B cell (primary cell): ENCODE measurements around the gene CD93. TPM values are rescaled to one million over a fixed set of nuclear protein-coding genes. Genes with fewer than 3 reads are reported as not detected.

Experiments used
- ATAC-seq: fragments of 200-7000 bp; cut with Tn5 transposase; one replicate; pipeline ENCODE4 v1.10.0; 2021; ENCODE audit warnings: low read depth, mild to moderate bottlenecking, moderate number of reproducible peaks, moderate library complexity
- CTCF ChIA-PET: fragments of 350-600 bp; sonication (Branson Sonifier 250); formaldehyde crosslinking; loops from one replicate; lab custom pipeline; 2021; ENCODE audit warnings: antibody characterized with exemption, inconsistent platforms; lab: Charles Lee
- POLR2A ChIA-PET: fragments of 350-600 bp; sonication (Branson Sonifier 250); formaldehyde crosslinking; loops from one replicate; lab custom pipeline; 2021; ENCODE audit warnings: antibody characterized with exemption; lab: Charles Lee
- DNase-seq: peaks from one replicate; pipeline ENCODE4 v3.0.0; 2013
- H2AFZ ChIP-seq: 2 replicates; pipeline ENCODE4 v1.6.1; 2012; ENCODE audit warnings: mild to moderate bottlenecking, low read depth, low read length; ENCODE audit not compliant: insufficient read depth, poor library complexity, severe bottlenecking
- H3K27ac ChIP-seq, 2 donors: 1 replicate in 1 of 2; 2 replicates in 1 of 2; pipeline ENCODE4 v1.5.1; 2012 to 2013; ENCODE audit warnings: low read length in 2 of 2, mild to moderate bottlenecking in 2 of 2, moderate library complexity in 1 of 2
- H3K27me3 ChIP-seq, 4 experiments: fragments of 200-600 bp in 1 of 4; sonication (generic) in 1 of 4; replicated peaks in 1 of 4; 1 replicate in 2 of 4; 2 replicates in 2 of 4; pipeline versions ENCODE4 v1.6.1 to v1.7.0; 2013 to 2016; ENCODE audit warnings: low read length in 3 of 4, mild to moderate bottlenecking in 2 of 4, mixed read lengths in 1 of 4, moderate library complexity in 1 of 4; ENCODE audit not compliant: insufficient read depth in 4 of 4, control insufficient read depth in 3 of 4; ENCODE audit errors: control extremely low read depth in 1 of 4
- H3K36me3 ChIP-seq, 2 experiments: replicated peaks in 1 of 2; 1 replicate in 1 of 2; 2 replicates in 1 of 2; pipeline versions ENCODE4 v1.6.1 to v1.7.1; 2013; ENCODE audit warnings: low read length in 1 of 2; ENCODE audit not compliant: insufficient read depth in 2 of 2, control insufficient read depth in 1 of 2; ENCODE audit errors: control extremely low read depth in 1 of 2, extremely low read depth in 1 of 2
- H3K4me1 ChIP-seq, 2 donors: fragments of 200-600 bp in 1 of 2; sonication (generic) in 1 of 2; 1 replicate in 1 of 2; 2 replicates in 1 of 2; pipeline versions ENCODE4 v1.5.1 to v1.6.1; 2013 to 2017; ENCODE audit warnings: low read length in 2 of 2; ENCODE audit not compliant: control insufficient read depth in 2 of 2, insufficient read depth in 2 of 2
- H3K4me2 ChIP-seq: replicated peaks from 2 replicates; pipeline ENCODE3; 2012; ENCODE audit warnings: mild to moderate bottlenecking, low read depth, low read length; ENCODE audit not compliant: poor library complexity, severe bottlenecking
- H3K4me3 ChIP-seq, 5 experiments: fragments of 200-600 bp in 1 of 5; sonication (generic) in 1 of 5; 1 replicate in 3 of 5; 2 replicates in 2 of 5; pipeline versions ENCODE4 v1.5.1 to v1.7.0; 2011 to 2016; ENCODE audit warnings: low read length in 4 of 5, mild to moderate bottlenecking in 4 of 5, low read depth in 2 of 5, control low read depth in 1 of 5, moderate library complexity in 1 of 5; ENCODE audit not compliant: insufficient read depth in 1 of 5; ENCODE audit errors: control extremely low read depth in 1 of 5, extremely low read depth in 1 of 5
- H3K79me2 ChIP-seq: fragments of 200-600 bp; sonication (generic); one replicate; pipeline ENCODE4 v1.6.0; 2016; ENCODE audit warnings: low read length; ENCODE audit not compliant: control insufficient read depth, insufficient read depth
- H3K9ac ChIP-seq: fragments of 200-600 bp; sonication (generic); 2 replicates; pipeline ENCODE4 v1.6.1; 2017; ENCODE audit warnings: mild to moderate bottlenecking, low read length, moderate library complexity
- H3K9me3 ChIP-seq, 3 donors: one replicate each; pipeline versions ENCODE4 v1.6.1 to v1.7.1; 2013; ENCODE audit warnings: low read length in 2 of 3; ENCODE audit not compliant: control insufficient read depth in 2 of 3, insufficient read depth in 1 of 3; ENCODE audit errors: control extremely low read depth in 1 of 3
- H4K20me1 ChIP-seq: 2 replicates; pipeline ENCODE4 v1.6.0; 2012; ENCODE audit warnings: mild to moderate bottlenecking, low read length; ENCODE audit not compliant: insufficient read depth, control insufficient read depth, poor library complexity, severe bottlenecking
- H3K27ac Mint-ChIP-seq: one replicate; pipeline ENCODE4 v1.8.0; 2021; ENCODE audit warnings: mixed read lengths
- H3K27me3 Mint-ChIP-seq: one replicate; pipeline ENCODE4 v1.8.0; 2021; ENCODE audit warnings: mixed read lengths
- H3K4me1 Mint-ChIP-seq: one replicate; pipeline ENCODE4 v1.8.0; 2021; ENCODE audit warnings: mixed read lengths
- H3K4me3 Mint-ChIP-seq: one replicate; pipeline ENCODE4 v1.8.0; 2021; ENCODE audit warnings: mixed read lengths
- H3K9me3 Mint-ChIP-seq: one replicate; pipeline ENCODE4 v1.8.0; 2022; ENCODE audit warnings: mixed read lengths; ENCODE audit not compliant: insufficient read depth
- EZH2 ChIP-seq: IDR thresholded peaks from 2 replicates; pipeline ENCODE4 v1.6.1; 2012; ENCODE audit warnings: borderline replicate concordance, low read depth, mild to moderate bottlenecking, moderate library complexity, low read length; ENCODE audit not compliant: insufficient read depth, poor library complexity, severe bottlenecking
- WGBS: methylation state at CpG from one replicate; pipeline ENCODE4 v1.1.5; 2013; ENCODE audit warnings: missing lambda C conversion rate; ENCODE audit not compliant: insufficient coverage; 5-methylcytosine and 5-hydroxymethylcytosine counted together
- intact Hi-C: fragments of 100-400 bp; cut with micrococcal nuclease; formaldehyde crosslinking; loops from one replicate; pipeline ENCODE4 v1.10.0; 2022
- polyA plus RNA-seq: library from polyadenylated mRNA; depleted of rRNA; stranded (reverse); fragments of >200 nt; gene quantifications from 2 replicates; pipeline ENCODE4 v1.2.3, GENCODE V29; 2012
- total RNA-seq, 2 donors: library from RNA; stranded (reverse); fragments of 120-200 nt in 1 of 2; gene quantifications; 1 replicate in 1 of 2; 2 replicates in 1 of 2; pipeline versions ENCODE4 v1.2.3 to v1.2.4, GENCODE V29; 2013 to 2022
- TF ChIP-seq, protein P1 (sequence below): fragments of 200-600 bp; IDR thresholded peaks from one replicate; pipeline ENCODE4 v1.8.0; 2022; ENCODE audit warnings: antibody characterized with exemption, mild to moderate bottlenecking

The CD93 gene
- total and polyA plus RNA-seq, 2 donors (not counting 1 experiment from before 2014, with no cell fraction given) = 0.12 to 0.51 TPM

DNA sequence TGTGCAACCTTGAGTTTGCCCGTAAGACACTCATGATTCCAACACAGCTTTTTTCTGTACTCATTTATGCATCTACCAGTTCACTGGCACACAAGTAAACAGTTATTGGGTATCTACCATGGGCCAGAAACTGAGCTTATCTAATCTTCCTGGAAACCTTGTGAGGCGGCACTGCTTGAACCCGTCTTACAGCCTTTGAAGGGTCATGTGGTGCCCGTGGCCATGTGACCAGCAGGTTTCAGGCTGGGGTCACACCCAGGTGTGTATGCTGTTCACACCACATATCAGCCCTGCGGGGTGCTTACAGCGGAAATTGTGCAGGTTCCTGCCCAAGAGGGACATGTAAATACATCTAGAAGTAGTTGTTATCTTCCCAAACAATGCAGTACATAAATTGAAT, 42.7 kb downstream of the CD93 start:
- ChIA-PET CTCF (no interaction called here), POLR2A (no interaction called here)
- H2AFZ ChIP-seq = no peak overlapping the region
- H3K9ac ChIP-seq = no peak overlapping the region
- intact Hi-C loops = no loop called here
- Mint-ChIP-seq H3K27me3 (peaks cover 42% of the 10 kb centered on the region), H3K4me1 (peaks cover 4% of the 10 kb centered on the region), H3K9me3 (no peaks in the 10 kb centered on the region), H3K4me3 (no peak overlapping the region), H3K27ac (no peak overlapping the region)
- H3K79me2 ChIP-seq = no peaks in the 10 kb centered on the region
- H3K4me2 ChIP-seq = no peak overlapping the region
- no peaks in the 10 kb centered on the region for H3K36me3 ChIP-seq
- TF ChIP-seq, protein P1, sequence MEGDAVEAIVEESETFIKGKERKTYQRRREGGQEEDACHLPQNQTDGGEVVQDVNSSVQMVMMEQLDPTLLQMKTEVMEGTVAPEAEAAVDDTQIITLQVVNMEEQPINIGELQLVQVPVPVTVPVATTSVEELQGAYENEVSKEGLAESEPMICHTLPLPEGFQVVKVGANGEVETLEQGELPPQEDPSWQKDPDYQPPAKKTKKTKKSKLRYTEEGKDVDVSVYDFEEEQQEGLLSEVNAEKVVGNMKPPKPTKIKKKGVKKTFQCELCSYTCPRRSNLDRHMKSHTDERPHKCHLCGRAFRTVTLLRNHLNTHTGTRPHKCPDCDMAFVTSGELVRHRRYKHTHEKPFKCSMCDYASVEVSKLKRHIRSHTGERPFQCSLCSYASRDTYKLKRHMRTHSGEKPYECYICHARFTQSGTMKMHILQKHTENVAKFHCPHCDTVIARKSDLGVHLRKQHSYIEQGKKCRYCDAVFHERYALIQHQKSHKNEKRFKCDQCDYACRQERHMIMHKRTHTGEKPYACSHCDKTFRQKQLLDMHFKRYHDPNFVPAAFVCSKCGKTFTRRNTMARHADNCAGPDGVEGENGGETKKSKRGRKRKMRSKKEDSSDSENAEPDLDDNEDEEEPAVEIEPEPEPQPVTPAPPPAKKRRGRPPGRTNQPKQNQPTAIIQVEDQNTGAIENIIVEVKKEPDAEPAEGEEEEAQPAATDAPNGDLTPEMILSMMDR = no peak
- no peak for TF ChIP-seq EZH2
- H3K4me1 ChIP-seq = peaks cover 2 to 4% of the 10 kb centered on the region in 2 donors
- no peaks in the 10 kb centered on the region for H4K20me1 ChIP-seq
- no peak for ATAC-seq
- 80% methylated on average over 5 of the region's 6 CpGs for WGBS
- peaks cover 0 to 36% (median 8%) of the 10 kb centered on the region in 4 experiments for H3K27me3 ChIP-seq
- H3K9me3 ChIP-seq = peaks cover 0 to 6% (median 0%) of the 10 kb centered on the region in 3 donors
- no peak overlapping the region for H3K4me3 ChIP-seq
- H3K27ac ChIP-seq = no peak overlapping the region
- DNase-seq = no peak

GRCh38 chr20:23042270-23042669, 43.9 kb downstream of the CD93 start:
- no peak overlapping the region for H3K4me3 Mint-ChIP-seq
- no peaks in the 10 kb centered on the region for H3K36me3 ChIP-seq
- CTCF ChIA-PET = no interaction called here
- H3K79me2 ChIP-seq = no peaks in the 10 kb centered on the region
- no peak overlapping the region for H2AFZ ChIP-seq
- intact Hi-C loops = no loop called here
- no peaks in the 10 kb centered on the region for H4K20me1 ChIP-seq
- no peaks in the 10 kb centered on the region for H3K9me3 Mint-ChIP-seq
- no peak for ATAC-seq
- H3K27ac ChIP-seq = no peak overlapping the region
- H3K9ac ChIP-seq = no peak overlapping the region
- WGBS = 100% methylated on average over 1 of the region's 3 CpGs
- TF ChIP-seq, protein P1 = no peak
- no peak for TF ChIP-seq EZH2
- H3K27me3 ChIP-seq = peaks cover 0 to 29% (median 8%) of the 10 kb centered on the region in 4 experiments
- H3K4me2 ChIP-seq = no peak overlapping the region
- H3K4me1 ChIP-seq = no peaks in the 10 kb centered on the region
- POLR2A ChIA-PET = no interaction called here
- H3K27ac Mint-ChIP-seq = no peak overlapping the region
- H3K4me3 ChIP-seq = no peak overlapping the region
- peaks cover 44% of the 10 kb centered on the region for H3K27me3 Mint-ChIP-seq
- peaks cover 0 to under 1% (median 0%) of the 10 kb centered on the region in 3 donors for H3K9me3 ChIP-seq
- no peak for DNase-seq
- peaks cover 2% of the 10 kb centered on the region for H3K4me1 Mint-ChIP-seq
